Measurements from ENCODE around the gene IGHMBP2.
A peak's percentile ranks its signal among the peaks of the same experiment; 100 is the strongest.

IGHMBP2 gene

GRCh38 chr11:68905421-68906360 is 2.0 kb downstream of the IGHMBP2 start:
- Histone ChIP-seq H3K27me3 (ENCODE audit: control insufficient read depth, low read length) (no peaks in the 10 kb centered on the region), H3K4me2 (ENCODE audit: low read length) (peak overlapping the region; percentile 82), H3K4me3 (ENCODE audit: low read length) (peak overlapping the region; percentile 96), H3K79me2 (ENCODE audit: control insufficient read depth, low read length) (peaks cover 62% of the 10 kb centered on the region), H3F3A (ENCODE audit: control insufficient read depth, insufficient read depth) (no peaks in the 10 kb centered on the region), H3K9me3 (ENCODE audit: control insufficient read depth, insufficient read depth, low read length) (no peaks in the 10 kb centered on the region), H4K20me1 (ENCODE audit: control insufficient read depth, insufficient read depth, low read depth, low read length) (0 out of 2 replicates have a peak, but pooled peaks cover 5% of the 10 kb centered on the region), H3K27ac (ENCODE audit: low read depth, low read length) (no peak overlapping the region), H3K36me3 (ENCODE audit: control insufficient read depth, low read length) (peaks cover 42% of the 10 kb centered on the region), H3K9me2 (replicated peaks; ENCODE audit: control insufficient read depth, low read length) (no peaks in the 10 kb centered on the region), H3K4me1 (ENCODE audit: control insufficient read depth, low read length) (peaks cover 24% of the 10 kb centered on the region)
- no peak for TF ChIP-seq CTCF (IDR thresholded peaks at IDR 0.05; ENCODE audit: low read depth, low read length, poor library complexity, severe bottlenecking)
- no peak for TF ChIP-seq EZH2phosphoT487 (IDR thresholded peaks at IDR 0.05; ENCODE audit: borderline replicate concordance, low read length)

GRCh38 chr11:68908273-68908672 is 4.6 kb downstream of the IGHMBP2 start:
- Histone ChIP-seq H3K9me2 (replicated peaks; ENCODE audit: control insufficient read depth, low read length) (no peaks in the 10 kb centered on the region), H3K36me3 (ENCODE audit: control insufficient read depth, low read length) (peaks cover 46% of the 10 kb centered on the region), H3K9me3 (ENCODE audit: control insufficient read depth, insufficient read depth, low read length) (no peaks in the 10 kb centered on the region), H3K79me2 (ENCODE audit: control insufficient read depth, low read length) (peaks cover 36% of the 10 kb centered on the region), H3K4me2 (ENCODE audit: low read length) (no peak overlapping the region), H4K20me1 (ENCODE audit: control insufficient read depth, insufficient read depth, low read depth, low read length) (no peaks in the 10 kb centered on the region), H3K4me3 (ENCODE audit: low read length) (no peak overlapping the region), H3K4me1 (ENCODE audit: control insufficient read depth, low read length) (peaks cover 8% of the 10 kb centered on the region), H3K27me3 (ENCODE audit: control insufficient read depth, low read length) (no peaks in the 10 kb centered on the region), H3K27ac (ENCODE audit: low read depth, low read length) (no peak overlapping the region), H3F3A (ENCODE audit: control insufficient read depth, insufficient read depth) (no peaks in the 10 kb centered on the region)
- no peak for TF ChIP-seq CTCF (IDR thresholded peaks at IDR 0.05; ENCODE audit: low read depth, low read length, poor library complexity, severe bottlenecking)
- no peak for TF ChIP-seq EZH2phosphoT487 (IDR thresholded peaks at IDR 0.05; ENCODE audit: borderline replicate concordance, low read length)

- Histone ChIP-seq H3K36me3 (ENCODE audit: control insufficient read depth, low read length) (peaks cover 48% of the 10 kb centered on the region), H3K4me3 (ENCODE audit: low read length) (no peak overlapping the region), H3F3A (ENCODE audit: control insufficient read depth, insufficient read depth) (no peaks in the 10 kb centered on the region), H3K4me1 (ENCODE audit: control insufficient read depth, low read length) (no peaks in the 10 kb centered on the region), H3K9me3 (ENCODE audit: control insufficient read depth, insufficient read depth, low read length) (no peaks in the 10 kb centered on the region), H3K79me2 (ENCODE audit: control insufficient read depth, low read length) (peaks cover 9% of the 10 kb centered on the region), H3K4me2 (ENCODE audit: low read length) (no peak overlapping the region), H3K27ac (ENCODE audit: low read depth, low read length) (no peak overlapping the region), H4K20me1 (ENCODE audit: control insufficient read depth, insufficient read depth, low read depth, low read length) (no peaks in the 10 kb centered on the region), H3K9me2 (replicated peaks; ENCODE audit: control insufficient read depth, low read length) (no peaks in the 10 kb centered on the region), H3K27me3 (ENCODE audit: control insufficient read depth, low read length) (no peaks in the 10 kb centered on the region)
- no peak for TF ChIP-seq CTCF (IDR thresholded peaks at IDR 0.05; ENCODE audit: low read depth, low read length, poor library complexity, severe bottlenecking)
- TF ChIP-seq EZH2phosphoT487 (IDR thresholded peaks at IDR 0.05; ENCODE audit: borderline replicate concordance, low read length): no peak
These were observed 7.3 kb downstream of the IGHMBP2 start for GRCh38 chr11:68910965-68911364.
